ENCODE measurements around the gene CCDC9B.
A peak's percentile ranks its signal among the peaks of the same experiment; 100 is the strongest.

The CCDC9B gene

DNA sequence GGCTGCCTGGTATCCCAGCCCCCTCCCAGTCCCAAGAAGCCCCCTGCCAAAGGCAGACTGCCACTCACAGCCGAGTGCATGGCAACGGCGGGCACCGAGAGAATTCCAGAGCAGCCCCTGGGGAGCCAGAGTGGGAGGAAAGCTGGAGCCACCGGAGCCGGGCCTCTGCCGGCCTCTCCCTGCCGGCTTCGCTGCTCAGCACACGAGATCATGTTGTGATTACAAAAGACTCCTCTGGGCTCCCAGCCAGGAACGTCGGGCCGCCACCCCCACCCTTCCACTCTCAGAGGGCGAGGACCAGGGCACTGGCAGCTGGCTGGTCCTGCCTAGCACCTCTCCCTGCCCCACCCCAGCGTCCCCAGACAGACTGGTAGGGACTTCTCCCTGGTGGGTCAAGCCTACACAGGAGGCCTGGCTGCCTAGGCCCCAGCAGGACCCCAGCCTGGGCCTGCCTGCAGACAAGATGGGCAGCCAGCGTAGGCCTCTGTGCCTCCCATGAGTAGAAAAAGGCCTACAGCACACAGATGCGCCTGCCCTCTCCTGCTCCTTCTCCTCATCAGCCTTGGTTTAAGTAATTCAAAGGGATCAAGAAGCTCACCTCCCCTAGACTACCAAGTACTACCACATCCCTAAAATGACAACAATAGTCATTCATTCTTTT, at the start of gene CCDC9B:
TSS of gene CCDC9B (minus strand) at position 200 of the 661 bp plus-strand sequence. CDS start at position 80, 120 bp downstream.
- peak; percentile 83 for DNase-seq (ENCODE audit: low read depth, low spot score)
- TF ChIP-seq, protein P1, sequence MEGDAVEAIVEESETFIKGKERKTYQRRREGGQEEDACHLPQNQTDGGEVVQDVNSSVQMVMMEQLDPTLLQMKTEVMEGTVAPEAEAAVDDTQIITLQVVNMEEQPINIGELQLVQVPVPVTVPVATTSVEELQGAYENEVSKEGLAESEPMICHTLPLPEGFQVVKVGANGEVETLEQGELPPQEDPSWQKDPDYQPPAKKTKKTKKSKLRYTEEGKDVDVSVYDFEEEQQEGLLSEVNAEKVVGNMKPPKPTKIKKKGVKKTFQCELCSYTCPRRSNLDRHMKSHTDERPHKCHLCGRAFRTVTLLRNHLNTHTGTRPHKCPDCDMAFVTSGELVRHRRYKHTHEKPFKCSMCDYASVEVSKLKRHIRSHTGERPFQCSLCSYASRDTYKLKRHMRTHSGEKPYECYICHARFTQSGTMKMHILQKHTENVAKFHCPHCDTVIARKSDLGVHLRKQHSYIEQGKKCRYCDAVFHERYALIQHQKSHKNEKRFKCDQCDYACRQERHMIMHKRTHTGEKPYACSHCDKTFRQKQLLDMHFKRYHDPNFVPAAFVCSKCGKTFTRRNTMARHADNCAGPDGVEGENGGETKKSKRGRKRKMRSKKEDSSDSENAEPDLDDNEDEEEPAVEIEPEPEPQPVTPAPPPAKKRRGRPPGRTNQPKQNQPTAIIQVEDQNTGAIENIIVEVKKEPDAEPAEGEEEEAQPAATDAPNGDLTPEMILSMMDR (IDR thresholded peaks at IDR 0.05; ENCODE audit: low read depth, low read length), result no peak
- in situ Hi-C loops (cut with HindIII; ENCODE audit: low sequenced_read_pairs), result no loop called here
- H3K4me3 ChIP-seq (ENCODE audit: low read depth, low read length), result peak within 1 kb of the TSS; percentile 49

DNA sequence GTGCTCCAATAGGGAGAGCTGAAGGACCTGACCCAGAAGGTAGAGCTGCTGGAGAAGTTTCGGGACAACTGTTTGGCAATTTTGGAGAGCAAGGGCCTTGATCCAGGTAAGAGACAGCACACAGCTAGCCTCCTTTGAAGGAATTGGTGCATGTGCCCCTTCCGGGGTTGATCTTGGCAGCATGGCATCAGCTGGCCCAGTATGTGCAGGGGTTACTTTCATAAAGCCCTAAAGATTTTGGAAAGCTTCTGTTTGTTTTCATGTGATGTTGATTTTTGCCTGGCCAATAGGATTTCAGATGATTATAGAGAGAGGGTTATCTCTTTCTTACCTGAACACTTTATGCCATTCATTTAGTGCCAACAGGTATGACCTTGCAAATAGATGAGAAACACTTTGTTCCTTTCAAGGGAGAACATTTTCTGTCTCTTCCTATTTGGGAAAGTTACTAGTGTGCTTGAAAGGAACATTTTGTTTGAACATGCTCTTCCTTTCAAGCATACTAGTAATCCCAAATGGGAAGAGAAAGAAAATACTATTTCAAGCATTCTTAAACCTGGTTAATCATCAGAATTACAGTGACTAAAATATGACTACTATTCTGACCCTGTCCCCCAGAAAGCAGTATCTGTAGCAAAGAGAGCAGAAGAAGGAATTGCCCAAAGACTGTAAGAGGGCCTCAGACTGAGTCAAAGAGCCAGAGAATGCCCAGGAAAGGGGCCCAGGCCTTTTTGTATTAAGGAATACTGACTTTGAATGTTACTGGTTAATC, 49.3 kb upstream of the CCDC9B start:
- no peak overlapping the region for H3K4me3 ChIP-seq (ENCODE audit: low read depth, low read length)
- TF ChIP-seq, protein P1 (IDR thresholded peaks at IDR 0.05; ENCODE audit: low read depth, low read length), result no peak
- in situ Hi-C loops (cut with HindIII; ENCODE audit: low sequenced_read_pairs), result no loop called here
- no peak for DNase-seq (ENCODE audit: low read depth, low spot score)

- no peak for DNase-seq (ENCODE audit: low read depth, low spot score)
- TF ChIP-seq, protein P1 (IDR thresholded peaks at IDR 0.05; ENCODE audit: low read depth, low read length), result no peak
- in situ Hi-C loops (cut with HindIII; ENCODE audit: low sequenced_read_pairs), result no loop called here
- H3K4me3 ChIP-seq (ENCODE audit: low read depth, low read length), result no peak overlapping the region
Measured at GRCh38 chr15:40388941-40389823, 48.4 kb upstream of the CCDC9B start.

- TF ChIP-seq, protein P1 (IDR thresholded peaks at IDR 0.05; ENCODE audit: low read depth, low read length), result no peak
- DNase-seq (ENCODE audit: low read depth, low spot score), result no peak
- no peak overlapping the region for H3K4me3 ChIP-seq (ENCODE audit: low read depth, low read length)
- in situ Hi-C loops (cut with HindIII; ENCODE audit: low sequenced_read_pairs), result no loop called here
Measured at GRCh38 chr15:40386480-40386879, 45.7 kb upstream of the CCDC9B start.

GRCh38 chr15:40382580-40383456, 42.1 kb upstream of the CCDC9B start, which contains the start of gene KNSTRN:
Gene KNSTRN (plus strand): TSS chr15:40382721. CDS start chr15:40382836, 115 bp downstream.
- DNase-seq (ENCODE audit: low read depth, low spot score), result peak; percentile 91
- TF ChIP-seq, protein P1 (IDR thresholded peaks at IDR 0.05; ENCODE audit: low read depth, low read length), result no peak
- H3K4me3 ChIP-seq (ENCODE audit: low read depth, low read length), result peak within 1 kb of the TSS; percentile 76
- in situ Hi-C loops (cut with HindIII; ENCODE audit: low sequenced_read_pairs), result no loop called here
